Panc1 (cell line): ENCODE data around the gene MNAT1. TPM values are rescaled to one million over a fixed set of nuclear protein-coding genes. Genes with fewer than 3 reads are reported as not detected.

Experiments
- ATAC-seq: fragments of 200-7000 bp; cut with Tn5 transposase; 2 replicates; pipeline ENCODE4 v1.9.1; 2020; ENCODE audit warnings: mild to moderate bottlenecking, moderate library complexity
- BruUV-seq: library from RNA; stranded (reverse); fragments of 400-500 nt; replicated peaks from 2 replicates; lab custom pipeline; 2021; lab: Mats Ljungman, UMichigan
- CTCF ChIA-PET: fragments of 300-600 bp; sonication (Branson Sonifier 250); formaldehyde crosslinking; loops from one replicate; lab custom pipeline; 2022; ENCODE audit warnings: antibody characterized with exemption; lab: Charles Lee
- POLR2A ChIA-PET: fragments of 300-600 bp; sonication (Branson Sonifier 250); formaldehyde crosslinking; loops from one replicate; lab custom pipeline; 2022; ENCODE audit warnings: antibody characterized with exemption; lab: Charles Lee
- DNase-seq: peaks from one replicate; pipeline ENCODE4 v3.0.0-alpha.2; 2010; ENCODE audit warnings: low read depth, low spot score
- H3K27ac ChIP-seq: 2 replicates; pipeline ENCODE4 v1.5.1; 2011; ENCODE audit warnings: mild to moderate bottlenecking, low read length, inconsistent platforms
- H3K27me3 ChIP-seq: fragments of 200-500 bp; sonication (Bioruptor generic); 2 replicates; pipeline ENCODE4 v1.6.0; 2014; ENCODE audit warnings: low read length, inconsistent platforms; ENCODE audit not compliant: control insufficient read depth, insufficient read depth
- H3K36me3 ChIP-seq: fragments of 200-500 bp; sonication (Bioruptor generic); 2 replicates; pipeline ENCODE4 v1.5.1; 2014; ENCODE audit warnings: inconsistent platforms, mild to moderate bottlenecking, low read length, moderate library complexity; ENCODE audit not compliant: control insufficient read depth, insufficient read depth
- H3K4me1 ChIP-seq: 2 replicates; pipeline ENCODE4 v1.5.1; 2011; ENCODE audit warnings: inconsistent platforms, mild to moderate bottlenecking, low read length, moderate library complexity; ENCODE audit not compliant: control insufficient read depth, insufficient read depth
- H3K4me3 ChIP-seq, 2 experiments: 2 replicates each; pipeline ENCODE4 v1.5.1; 2011 to 2012; ENCODE audit warnings: low read depth in 2 of 2, low read length in 2 of 2, mild to moderate bottlenecking in 2 of 2, inconsistent platforms in 1 of 2, moderate library complexity in 1 of 2
- H3K9me3 ChIP-seq: fragments of 200-500 bp; sonication (Bioruptor generic); 2 replicates; pipeline ENCODE4 v1.5.1; 2014; ENCODE audit warnings: low read depth, mild to moderate bottlenecking, inconsistent platforms, low read length, moderate library complexity; ENCODE audit not compliant: control insufficient read depth, insufficient read depth
- CTCF ChIP-seq: fragments of 450-650 bp; IDR thresholded peaks from 2 replicates; pipeline ENCODE4 v1.5.1; 2017; ENCODE audit warnings: mild to moderate bottlenecking
- POLR2AphosphoS5 ChIP-seq: IDR thresholded peaks from 2 replicates; pipeline ENCODE4 v1.6.1; 2012; ENCODE audit warnings: mild to moderate bottlenecking, low read depth, low read length, moderate library complexity
- SIN3A ChIP-seq: IDR thresholded peaks from 2 replicates; pipeline ENCODE4 v1.6.1; 2012; ENCODE audit warnings: low read depth, mild to moderate bottlenecking, low read length, moderate library complexity, borderline replicate concordance; ENCODE audit not compliant: insufficient read depth
- TCF7L2 ChIP-seq: IDR thresholded peaks from 2 replicates; pipeline ENCODE4 v1.6.1; 2011; ENCODE audit warnings: mild to moderate bottlenecking, low read depth, low read length, inconsistent platforms
- in situ Hi-C: cut with HindIII; loops from 2 replicates; pipeline ENCODE4 v1.10.0; 2016; ENCODE audit warnings: low sequenced_read_pairs, low pct_unique_long_range_greater_than_20kb
- intact Hi-C: fragments of 100-400 bp; cut with micrococcal nuclease; formaldehyde crosslinking; loops from one replicate; pipeline ENCODE4 v1.10.0; 2022; ENCODE audit not compliant: unreplicated experiment
- total RNA-seq: library from RNA; stranded (reverse); gene quantifications from one replicate; pipeline ENCODE4 v1.2.1, GENCODE V29; 2021; ENCODE audit not compliant: unreplicated experiment
- TF ChIP-seq, protein P1 (sequence below), 2 experiments: IDR thresholded peaks; 2 replicates each; pipeline ENCODE4 v1.6.1; 2011 to 2012; ENCODE audit warnings: low read depth in 2 of 2, control low read depth in 1 of 2, low read length in 1 of 2, mild to moderate bottlenecking in 1 of 2, moderate library complexity in 1 of 2; ENCODE audit not compliant: insufficient read depth in 1 of 2

Gene MNAT1
- total RNA-seq, 1 experiment from 2014 or later, result 29.4 TPM

DNA sequence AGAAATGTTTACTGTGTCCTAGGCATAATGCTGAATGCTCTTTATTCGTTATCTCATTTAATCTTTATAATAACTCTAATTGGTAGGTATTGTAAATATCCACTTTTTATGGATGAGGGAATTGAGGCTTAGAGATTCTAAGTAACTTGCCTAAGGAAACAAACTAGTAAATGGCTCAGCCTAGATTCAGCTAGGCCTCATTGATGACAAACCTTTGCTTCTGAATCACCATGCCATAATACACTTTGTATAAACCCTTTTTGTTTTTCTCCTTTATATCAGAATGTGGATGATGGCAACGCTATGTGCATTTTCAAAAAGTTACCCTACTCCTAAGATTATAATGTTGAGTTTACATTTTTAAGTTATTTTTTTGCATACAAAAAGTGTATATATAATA is 34.0 kb downstream of the MNAT1 start:
- ChIA-PET CTCF (no interaction called here), POLR2A (no interaction called here)
- H3K9me3 ChIP-seq, result no peaks in the 10 kb centered on the region
- in situ Hi-C loops, result no loop called here
- TF ChIP-seq TCF7L2, result no peak
- TF ChIP-seq SIN3A, result no peak
- TF ChIP-seq, protein P1, sequence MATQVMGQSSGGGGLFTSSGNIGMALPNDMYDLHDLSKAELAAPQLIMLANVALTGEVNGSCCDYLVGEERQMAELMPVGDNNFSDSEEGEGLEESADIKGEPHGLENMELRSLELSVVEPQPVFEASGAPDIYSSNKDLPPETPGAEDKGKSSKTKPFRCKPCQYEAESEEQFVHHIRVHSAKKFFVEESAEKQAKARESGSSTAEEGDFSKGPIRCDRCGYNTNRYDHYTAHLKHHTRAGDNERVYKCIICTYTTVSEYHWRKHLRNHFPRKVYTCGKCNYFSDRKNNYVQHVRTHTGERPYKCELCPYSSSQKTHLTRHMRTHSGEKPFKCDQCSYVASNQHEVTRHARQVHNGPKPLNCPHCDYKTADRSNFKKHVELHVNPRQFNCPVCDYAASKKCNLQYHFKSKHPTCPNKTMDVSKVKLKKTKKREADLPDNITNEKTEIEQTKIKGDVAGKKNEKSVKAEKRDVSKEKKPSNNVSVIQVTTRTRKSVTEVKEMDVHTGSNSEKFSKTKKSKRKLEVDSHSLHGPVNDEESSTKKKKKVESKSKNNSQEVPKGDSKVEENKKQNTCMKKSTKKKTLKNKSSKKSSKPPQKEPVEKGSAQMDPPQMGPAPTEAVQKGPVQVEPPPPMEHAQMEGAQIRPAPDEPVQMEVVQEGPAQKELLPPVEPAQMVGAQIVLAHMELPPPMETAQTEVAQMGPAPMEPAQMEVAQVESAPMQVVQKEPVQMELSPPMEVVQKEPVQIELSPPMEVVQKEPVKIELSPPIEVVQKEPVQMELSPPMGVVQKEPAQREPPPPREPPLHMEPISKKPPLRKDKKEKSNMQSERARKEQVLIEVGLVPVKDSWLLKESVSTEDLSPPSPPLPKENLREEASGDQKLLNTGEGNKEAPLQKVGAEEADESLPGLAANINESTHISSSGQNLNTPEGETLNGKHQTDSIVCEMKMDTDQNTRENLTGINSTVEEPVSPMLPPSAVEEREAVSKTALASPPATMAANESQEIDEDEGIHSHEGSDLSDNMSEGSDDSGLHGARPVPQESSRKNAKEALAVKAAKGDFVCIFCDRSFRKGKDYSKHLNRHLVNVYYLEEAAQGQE (IDR thresholded peaks at IDR 0.05; ENCODE audit: insufficient read depth in 1 of 2, low read depth in 2 of 2, low read length in 1 of 2), result no peak
- no peak for TF ChIP-seq CTCF
- no peak for TF ChIP-seq POLR2AphosphoS5
- H3K4me1 ChIP-seq, result no peaks in the 10 kb centered on the region
- H3K27ac ChIP-seq, result no peak overlapping the region
- H3K4me3 ChIP-seq, result no peak overlapping the region
- ATAC-seq (no peak), DNase-seq (no peak)
- no peaks in the 10 kb centered on the region for H3K36me3 ChIP-seq
- intact Hi-C loops, result no loop called here
- H3K27me3 ChIP-seq, result no peaks in the 10 kb centered on the region
- no TSS peak for BruUV-seq

- no peak overlapping the region for H3K27ac ChIP-seq
- in situ Hi-C loops (no loop called here), intact Hi-C loops (no loop called here)
- no peaks in the 10 kb centered on the region for H3K4me1 ChIP-seq
- no peaks in the 10 kb centered on the region for H3K36me3 ChIP-seq
- H3K4me3 ChIP-seq, result no peak overlapping the region
- ATAC-seq (no peak), DNase-seq (no peak)
- POLR2A ChIA-PET, result no interaction called here
- CTCF ChIA-PET, result no interaction called here
- TF ChIP-seq, protein P1 (IDR thresholded peaks at IDR 0.05; ENCODE audit: insufficient read depth in 1 of 2, low read depth in 2 of 2, low read length in 1 of 2), result no peak
- no peak for TF ChIP-seq POLR2AphosphoS5
- no peak for TF ChIP-seq TCF7L2
- TF ChIP-seq CTCF, result no peak
- TF ChIP-seq SIN3A, result no peak
- H3K27me3 ChIP-seq, result no peaks in the 10 kb centered on the region
- no TSS peak for BruUV-seq
- H3K9me3 ChIP-seq, result no peaks in the 10 kb centered on the region
Observed at GRCh38 chr14:60771117-60771516, 36.6 kb downstream of the MNAT1 start.
